Erythroblast (primary cell): ENCODE results near the gene CACNA1C.

Source experiments
- GATA1 ChIP-seq: IDR thresholded peaks from 2 replicates; pipeline ENCODE4 v1.6.1; 2011; ENCODE audit warnings: low read depth, mild to moderate bottlenecking, control low read depth, low read length, moderate library complexity
- POLR2A ChIP-seq: IDR thresholded peaks from 2 replicates; pipeline ENCODE4 v1.6.1; 2011; ENCODE audit warnings: mild to moderate bottlenecking, low read length

DNA sequence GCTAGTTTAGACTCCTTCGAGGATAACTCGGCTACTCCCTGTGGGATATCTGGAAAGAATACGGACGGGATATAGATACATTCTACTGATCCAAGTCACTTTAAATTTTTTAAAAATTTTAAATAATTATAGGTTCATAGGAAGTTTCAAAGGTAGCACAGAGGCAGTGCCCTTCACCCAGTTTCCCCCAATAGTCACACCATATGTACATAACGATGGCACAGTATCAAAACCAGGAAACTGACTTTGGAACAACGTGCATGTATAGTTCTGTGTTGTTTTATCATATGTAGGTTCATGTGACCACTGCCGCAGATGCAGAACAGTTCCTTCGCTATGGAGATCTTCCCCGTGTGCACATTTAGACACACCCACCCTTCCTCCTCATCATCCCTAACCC lies 352.3 kb downstream of the CACNA1C start:
- TF ChIP-seq POLR2A (no peak), GATA1 (no peak)
